ENCODE measurements around the gene GP9. TPM values are rescaled to one million over a fixed set of nuclear protein-coding genes. Genes with fewer than 3 reads are reported as not detected.

Gene GP9
- polyA plus RNA-seq, 1 of the 3 experiments (the other 2 are of a cell fraction), result not detected

DNA sequence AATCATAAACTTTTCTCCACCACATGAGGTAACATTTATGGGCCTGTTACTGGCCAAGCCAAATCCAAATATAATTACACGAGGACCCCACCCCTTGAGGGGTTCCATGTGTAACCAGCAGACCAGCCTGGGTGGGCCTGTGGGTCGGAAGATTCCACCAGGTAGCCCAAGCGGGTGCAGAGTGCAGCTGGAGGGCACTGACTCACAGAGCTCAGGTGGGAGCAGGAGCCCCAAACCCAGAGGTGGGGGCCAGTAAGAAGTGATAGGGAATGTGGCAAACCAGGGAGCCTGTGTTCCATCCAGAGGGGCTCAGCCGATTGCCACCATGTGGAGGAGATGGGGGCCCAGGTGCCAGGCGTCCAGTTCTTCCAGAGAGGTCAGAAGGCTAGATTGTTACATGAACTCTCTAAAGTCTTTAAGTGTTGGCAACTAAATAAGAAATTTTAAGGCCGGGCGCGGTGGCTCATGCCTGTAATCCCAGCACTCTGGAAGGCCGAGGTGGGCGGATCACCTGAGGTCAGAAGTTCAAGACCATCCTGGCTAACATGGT lies 2.6 kb downstream of the GP9 start (continued):
- TF ChIP-seq, protein P1, sequence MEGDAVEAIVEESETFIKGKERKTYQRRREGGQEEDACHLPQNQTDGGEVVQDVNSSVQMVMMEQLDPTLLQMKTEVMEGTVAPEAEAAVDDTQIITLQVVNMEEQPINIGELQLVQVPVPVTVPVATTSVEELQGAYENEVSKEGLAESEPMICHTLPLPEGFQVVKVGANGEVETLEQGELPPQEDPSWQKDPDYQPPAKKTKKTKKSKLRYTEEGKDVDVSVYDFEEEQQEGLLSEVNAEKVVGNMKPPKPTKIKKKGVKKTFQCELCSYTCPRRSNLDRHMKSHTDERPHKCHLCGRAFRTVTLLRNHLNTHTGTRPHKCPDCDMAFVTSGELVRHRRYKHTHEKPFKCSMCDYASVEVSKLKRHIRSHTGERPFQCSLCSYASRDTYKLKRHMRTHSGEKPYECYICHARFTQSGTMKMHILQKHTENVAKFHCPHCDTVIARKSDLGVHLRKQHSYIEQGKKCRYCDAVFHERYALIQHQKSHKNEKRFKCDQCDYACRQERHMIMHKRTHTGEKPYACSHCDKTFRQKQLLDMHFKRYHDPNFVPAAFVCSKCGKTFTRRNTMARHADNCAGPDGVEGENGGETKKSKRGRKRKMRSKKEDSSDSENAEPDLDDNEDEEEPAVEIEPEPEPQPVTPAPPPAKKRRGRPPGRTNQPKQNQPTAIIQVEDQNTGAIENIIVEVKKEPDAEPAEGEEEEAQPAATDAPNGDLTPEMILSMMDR (IDR thresholded peaks at IDR 0.05), result no peak

DNA sequence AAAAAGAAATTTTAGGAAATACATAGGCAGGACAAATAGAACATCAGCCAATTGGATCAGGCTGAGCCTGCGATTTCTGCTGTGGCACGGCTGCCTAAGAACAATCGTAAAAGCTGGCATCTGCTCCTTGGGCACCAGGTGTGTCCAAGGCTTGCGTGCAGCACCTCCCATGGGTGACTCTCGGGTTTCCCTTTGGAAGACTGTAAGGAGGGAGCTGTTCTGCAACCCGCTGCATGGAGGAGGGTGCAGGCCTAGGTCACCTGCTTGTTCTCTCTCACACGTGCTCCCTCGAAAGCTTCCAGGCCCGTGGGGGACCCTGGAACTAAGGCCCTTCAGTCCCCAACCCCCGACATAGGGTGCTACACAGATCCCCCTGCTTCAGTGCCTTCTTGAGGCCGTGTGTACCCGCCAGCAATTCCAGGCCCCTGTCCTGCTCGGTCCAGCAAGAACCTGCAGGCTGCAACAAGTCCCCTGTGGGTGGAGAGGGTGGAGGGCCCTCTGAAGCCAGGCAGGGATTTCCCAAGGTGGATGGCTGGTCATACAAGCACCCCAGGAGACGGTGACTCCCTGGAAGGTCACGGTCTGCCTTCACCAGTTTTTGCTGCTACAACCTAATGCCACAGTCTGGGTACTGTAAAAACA lies 3.4 kb downstream of the GP9 start:
- Histone ChIP-seq H3K4me2 (no peak overlapping the region), H3F3A (replicated peaks; ENCODE audit: insufficient read depth) (no peaks in the 10 kb centered on the region), H3K9me3 (no peaks in the 10 kb centered on the region), H3K36me3 (replicated peaks in 1 of 2; ENCODE audit: control insufficient read depth in 1 of 2, insufficient read depth in 2 of 2, low read length in 1 of 2) (no peaks in the 10 kb centered on the region), H3K9me2 (no peaks in the 10 kb centered on the region), H3K27me3 (ENCODE audit: insufficient read depth) (peaks cover 1% of the 10 kb centered on the region; the same call in 1 of the 2 replicates), H4K20me1 (ENCODE audit: insufficient read depth) (no peaks in the 10 kb centered on the region), H3K79me2 (ENCODE audit: insufficient read depth) (no peaks in the 10 kb centered on the region), H3K4me3 (ENCODE audit: low read depth in 2 of 2, low read length in 1 of 2) (no peak overlapping the region), H2AFZ (ENCODE audit: low read depth) (no peak overlapping the region), H3K4me1 (ENCODE audit: control insufficient read depth in 1 of 2, insufficient read depth in 2 of 2, low read depth in 1 of 2, low read length in 1 of 2) (peaks cover 0 to 20% of the 10 kb centered on the region in 2 experiments; a peak in 1 of 4 replicates), H3K27ac (ENCODE audit: low read depth in 2 of 2, low read length in 1 of 2) (no peak overlapping the region), H3K9ac (no peak overlapping the region)
- ChIA-PET POLR2A (no interaction called here), CTCF (interaction anchor here (2.9 kb wide), 1 partner anchor 11 kb away, joined by 22 read pairs; no protein-coding TSS in a partner anchor)
- 69% methylated on average over 11 of the region's 15 CpGs for WGBS (ENCODE audit: low lambda C conversion rate)
- no peak for DNase-seq
- TF ChIP-seq, protein P2, sequence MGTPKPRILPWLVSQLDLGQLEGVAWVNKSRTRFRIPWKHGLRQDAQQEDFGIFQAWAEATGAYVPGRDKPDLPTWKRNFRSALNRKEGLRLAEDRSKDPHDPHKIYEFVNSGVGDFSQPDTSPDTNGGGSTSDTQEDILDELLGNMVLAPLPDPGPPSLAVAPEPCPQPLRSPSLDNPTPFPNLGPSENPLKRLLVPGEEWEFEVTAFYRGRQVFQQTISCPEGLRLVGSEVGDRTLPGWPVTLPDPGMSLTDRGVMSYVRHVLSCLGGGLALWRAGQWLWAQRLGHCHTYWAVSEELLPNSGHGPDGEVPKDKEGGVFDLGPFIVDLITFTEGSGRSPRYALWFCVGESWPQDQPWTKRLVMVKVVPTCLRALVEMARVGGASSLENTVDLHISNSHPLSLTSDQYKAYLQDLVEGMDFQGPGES (IDR thresholded peaks at IDR 0.05; ENCODE audit: low read depth, low read length), result no peak
- TF ChIP-seq TCF12 (IDR thresholded peaks at IDR 0.05), result no peak
- TF ChIP-seq, protein P3, sequence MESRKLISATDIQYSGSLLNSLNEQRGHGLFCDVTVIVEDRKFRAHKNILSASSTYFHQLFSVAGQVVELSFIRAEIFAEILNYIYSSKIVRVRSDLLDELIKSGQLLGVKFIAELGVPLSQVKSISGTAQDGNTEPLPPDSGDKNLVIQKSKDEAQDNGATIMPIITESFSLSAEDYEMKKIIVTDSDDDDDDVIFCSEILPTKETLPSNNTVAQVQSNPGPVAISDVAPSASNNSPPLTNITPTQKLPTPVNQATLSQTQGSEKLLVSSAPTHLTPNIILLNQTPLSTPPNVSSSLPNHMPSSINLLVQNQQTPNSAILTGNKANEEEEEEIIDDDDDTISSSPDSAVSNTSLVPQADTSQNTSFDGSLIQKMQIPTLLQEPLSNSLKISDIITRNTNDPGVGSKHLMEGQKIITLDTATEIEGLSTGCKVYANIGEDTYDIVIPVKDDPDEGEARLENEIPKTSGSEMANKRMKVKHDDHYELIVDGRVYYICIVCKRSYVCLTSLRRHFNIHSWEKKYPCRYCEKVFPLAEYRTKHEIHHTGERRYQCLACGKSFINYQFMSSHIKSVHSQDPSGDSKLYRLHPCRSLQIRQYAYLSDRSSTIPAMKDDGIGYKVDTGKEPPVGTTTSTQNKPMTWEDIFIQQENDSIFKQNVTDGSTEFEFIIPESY (IDR thresholded peaks at IDR 0.05; ENCODE audit: borderline replicate concordance, low read depth), result no peak
- TF ChIP-seq NRF1 (IDR thresholded peaks at IDR 0.05; ENCODE audit: low read depth, low read length), result no peak
- no peak for TF ChIP-seq RCOR1 (IDR thresholded peaks at IDR 0.05; ENCODE audit: low read length)

DNA sequence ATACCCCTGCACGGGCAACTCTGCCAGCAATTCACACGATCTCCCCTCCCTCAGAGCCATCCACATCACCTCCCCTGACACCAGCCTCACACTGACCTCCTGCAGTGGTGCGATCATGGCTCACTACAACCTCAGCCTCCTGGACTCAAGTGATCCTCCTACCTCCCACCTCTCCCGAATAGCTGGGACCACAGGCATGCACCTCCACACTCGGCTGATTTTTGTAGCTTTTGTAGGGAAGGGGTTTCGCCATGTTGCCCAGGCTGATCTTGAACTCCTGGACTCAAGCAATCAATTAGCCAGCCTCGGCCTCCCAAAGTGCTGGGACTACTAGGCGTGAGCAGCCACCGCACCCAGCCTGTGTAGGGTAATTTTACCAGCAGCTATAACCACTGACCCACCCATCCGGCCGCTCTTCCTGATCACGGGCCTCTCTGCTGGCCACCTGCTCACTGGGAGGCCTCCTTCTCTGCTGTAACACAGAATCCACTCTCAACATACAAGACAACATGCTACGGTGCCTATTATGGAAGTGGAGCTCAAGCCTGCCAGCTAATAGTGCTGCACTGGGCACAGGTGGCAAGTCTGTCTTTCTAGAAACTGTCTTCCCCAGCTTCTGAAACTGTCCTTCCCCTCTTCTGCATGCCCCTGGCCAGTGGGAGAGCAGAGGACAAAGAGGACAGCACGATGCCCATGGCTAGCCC lies 4.6 kb downstream of the GP9 start:
- peaks cover 0 to 20% of the 10 kb centered on the region in 2 experiments; a peak in 1 of 4 replicates for H3K4me1 ChIP-seq (ENCODE audit: control insufficient read depth in 1 of 2, insufficient read depth in 2 of 2, low read depth in 1 of 2, low read length in 1 of 2)
- POLR2A ChIA-PET, result no interaction called here
- 73% methylated on average over 13 of the region's 14 CpGs for WGBS (ENCODE audit: low lambda C conversion rate)
- H2AFZ ChIP-seq (ENCODE audit: low read depth), result no peak overlapping the region
- no peak for TF ChIP-seq NRF1 (IDR thresholded peaks at IDR 0.05; ENCODE audit: low read depth, low read length)
- no peak overlapping the region for H3K4me3 ChIP-seq (ENCODE audit: low read depth in 2 of 2, low read length in 1 of 2)
- no peaks in the 10 kb centered on the region for H4K20me1 ChIP-seq (ENCODE audit: insufficient read depth)
- no peaks in the 10 kb centered on the region for H3K36me3 ChIP-seq (replicated peaks in 1 of 2; ENCODE audit: control insufficient read depth in 1 of 2, insufficient read depth in 2 of 2, low read length in 1 of 2)
- no peaks in the 10 kb centered on the region; the same call in 1 of the 2 replicates for H3K27me3 ChIP-seq (ENCODE audit: insufficient read depth)
- H3K27ac ChIP-seq (ENCODE audit: low read depth in 2 of 2, low read length in 1 of 2), result no peak overlapping the region
- H3F3A ChIP-seq (replicated peaks; ENCODE audit: insufficient read depth), result no peaks in the 10 kb centered on the region
- H3K79me2 ChIP-seq (ENCODE audit: insufficient read depth), result no peaks in the 10 kb centered on the region
- H3K9me2 ChIP-seq, result no peaks in the 10 kb centered on the region
- H3K9ac ChIP-seq, result no peak overlapping the region
- CTCF ChIA-PET, result interaction anchor here (0.6 to 3.6 kb wide), 4 partner anchors 12 to 96 kb away, joined by 3 to 24 read pairs (median 4); no protein-coding TSS in a partner anchor
- H3K9me3 ChIP-seq, result no peaks in the 10 kb centered on the region
- DNase-seq, result no peak
- no peak overlapping the region for H3K4me2 ChIP-seq
